ENCODE measurements around the gene ZNF879. TPM values are rescaled to one million over a fixed set of nuclear protein-coding genes. Genes with fewer than 3 reads are reported as not detected.

ZNF879 gene
- total RNA-seq, 2 experiments from 2014 or later, result 2.4 TPM

- peaks cover 34% of the 10 kb centered on the region for H3K27me3 Mint-ChIP-seq
- H3K36me3 Mint-ChIP-seq, result no peaks in the 10 kb centered on the region
- peaks cover 11% of the 10 kb centered on the region for H3K9me3 Mint-ChIP-seq
- POLR2A ChIA-PET, result no interaction called here
- H3K4me3 Mint-ChIP-seq, result no peak overlapping the region
- CTCF ChIA-PET, result no interaction called here
- DNase-seq, result no peak
- H3K27ac Mint-ChIP-seq, result no peak overlapping the region
- intact Hi-C loops (cut with micrococcal nuclease), result no loop called here
- peaks cover 3% of the 10 kb centered on the region for H3K4me1 Mint-ChIP-seq (ENCODE audit: low read depth)
These were observed 30.3 kb upstream of the ZNF879 start for GRCh38 chr5:178993236-178993765.

GRCh38 chr5:178993955-178994579 lies 29.5 kb upstream of the ZNF879 start:
- POLR2A ChIA-PET, result no interaction called here
- Mint-ChIP-seq H3K4me3 (no peak overlapping the region), H3K4me1 (ENCODE audit: low read depth) (peaks cover 3% of the 10 kb centered on the region), H3K9me3 (peaks cover 11% of the 10 kb centered on the region), H3K36me3 (no peaks in the 10 kb centered on the region), H3K27ac (no peak overlapping the region), H3K27me3 (peaks cover 34% of the 10 kb centered on the region)
- no peak for DNase-seq
- CTCF ChIA-PET, result no interaction called here
- intact Hi-C loops (cut with micrococcal nuclease), result no loop called here

GRCh38 chr5:178994580-178995340 lies 28.8 kb upstream of the ZNF879 start, which contains the start of gene GRM6:
TSS of gene GRM6 (minus strand) at chr5:178995320. CDS start at chr5:178994944, 376 bp downstream.
- ChIA-PET CTCF (no interaction called here), POLR2A (no interaction called here)
- H3K36me3 Mint-ChIP-seq, result no peaks in the 10 kb centered on the region
- no peak within 1 kb of the TSS for H3K27ac Mint-ChIP-seq
- H3K9me3 Mint-ChIP-seq, result peaks cover 5% of the 10 kb centered on the region
- no peak within 1 kb of the TSS for H3K4me3 Mint-ChIP-seq
- H3K4me1 Mint-ChIP-seq (ENCODE audit: low read depth), result peaks cover 3% of the 10 kb centered on the region
- peaks cover 34% of the 10 kb centered on the region for H3K27me3 Mint-ChIP-seq
- intact Hi-C loops (cut with micrococcal nuclease), result no loop called here
- DNase-seq, result no peak

- Mint-ChIP-seq H3K4me1 (ENCODE audit: low read depth) (peaks cover 3% of the 10 kb centered on the region), H3K4me3 (no peak overlapping the region), H3K27ac (no peak overlapping the region), H3K27me3 (peaks cover 35% of the 10 kb centered on the region), H3K9me3 (peaks cover under 1% of the 10 kb centered on the region), H3K36me3 (no peaks in the 10 kb centered on the region)
- DNase-seq, result no peak
- CTCF ChIA-PET, result no interaction called here
- POLR2A ChIA-PET, result no interaction called here
- intact Hi-C loops (cut with micrococcal nuclease), result no loop called here
These were observed 28.3 kb upstream of the ZNF879 start for GRCh38 chr5:178995341-178995690.

- peaks cover 37% of the 10 kb centered on the region for H3K27me3 Mint-ChIP-seq
- ChIA-PET POLR2A (no interaction called here), CTCF (no interaction called here)
- H3K4me1 Mint-ChIP-seq (ENCODE audit: low read depth), result peaks cover 3% of the 10 kb centered on the region
- no peaks in the 10 kb centered on the region for H3K36me3 Mint-ChIP-seq
- intact Hi-C loops (cut with micrococcal nuclease), result no loop called here
- H3K4me3 Mint-ChIP-seq, result no peak overlapping the region
- H3K9me3 Mint-ChIP-seq, result no peaks in the 10 kb centered on the region
- no peak for DNase-seq
- no peak overlapping the region for H3K27ac Mint-ChIP-seq
These were observed 27.4 kb upstream of the ZNF879 start for GRCh38 chr5:178996156-178996555.

- Mint-ChIP-seq H3K9me3 (no peaks in the 10 kb centered on the region), H3K27me3 (peaks cover 37% of the 10 kb centered on the region), H3K27ac (no peak overlapping the region), H3K36me3 (no peaks in the 10 kb centered on the region), H3K4me3 (no peak overlapping the region), H3K4me1 (ENCODE audit: low read depth) (peaks cover 3% of the 10 kb centered on the region)
- CTCF ChIA-PET, result no interaction called here
- DNase-seq, result no peak
- POLR2A ChIA-PET, result no interaction called here
- intact Hi-C loops (cut with micrococcal nuclease), result no loop called here
These were observed 26.4 kb upstream of the ZNF879 start for GRCh38 chr5:178997191-178997590.

- POLR2A ChIA-PET, result no interaction called here
These were observed 25.2 kb upstream of the ZNF879 start for GRCh38 chr5:178998441-178998840.

GRCh38 chr5:179006564-179006963 lies 17.0 kb upstream of the ZNF879 start:
- no peaks in the 10 kb centered on the region for H3K36me3 Mint-ChIP-seq
- CTCF ChIA-PET, result no interaction called here
- DNase-seq, result no peak
- intact Hi-C loops (cut with micrococcal nuclease), result no loop called here
- POLR2A ChIA-PET, result no interaction called here
- H3K9me3 Mint-ChIP-seq, result peaks cover 32% of the 10 kb centered on the region
- no peaks in the 10 kb centered on the region for H3K4me1 Mint-ChIP-seq (ENCODE audit: low read depth)
- H3K4me3 Mint-ChIP-seq, result no peak overlapping the region
- H3K27ac Mint-ChIP-seq, result no peak overlapping the region
- H3K27me3 Mint-ChIP-seq, result peaks cover 20% of the 10 kb centered on the region

More at GRCh38 chr5:178998441-178998840, 25.2 kb upstream of the ZNF879 start:
- no peak for DNase-seq
- intact Hi-C loops (cut with micrococcal nuclease), result no loop called here
- Mint-ChIP-seq H3K36me3 (no peaks in the 10 kb centered on the region), H3K9me3 (no peaks in the 10 kb centered on the region), H3K4me1 (ENCODE audit: low read depth) (peaks cover 3% of the 10 kb centered on the region), H3K27me3 (peaks cover 34% of the 10 kb centered on the region), H3K27ac (no peak overlapping the region), H3K4me3 (no peak overlapping the region)
- CTCF ChIA-PET, result no interaction called here

- no peak overlapping the region for H3K4me3 Mint-ChIP-seq
- H3K4me1 Mint-ChIP-seq (ENCODE audit: low read depth), result no peaks in the 10 kb centered on the region
- ChIA-PET POLR2A (no interaction called here), CTCF (interaction anchor here (0.7 to 1.0 kb wide), 2 partner anchors 28 to 486 kb away, joined by 3 read pairs; no protein-coding TSS in a partner anchor)
- DNase-seq, result no peak
- intact Hi-C loops (cut with micrococcal nuclease), result no loop called here
- H3K36me3 Mint-ChIP-seq, result no peaks in the 10 kb centered on the region
- peaks cover 13% of the 10 kb centered on the region for H3K27me3 Mint-ChIP-seq
- H3K9me3 Mint-ChIP-seq, result peaks cover 44% of the 10 kb centered on the region
- H3K27ac Mint-ChIP-seq, result no peak overlapping the region
These were observed 14.9 kb upstream of the ZNF879 start for GRCh38 chr5:179008667-179009066.

GRCh38 chr5:179033004-179033580 lies 9.5 kb downstream of the ZNF879 start:
- no peak for DNase-seq
- CTCF ChIA-PET, result no interaction called here
- no peak overlapping the region for H3K27ac Mint-ChIP-seq
- H3K36me3 Mint-ChIP-seq, result peaks cover 84% of the 10 kb centered on the region
- intact Hi-C loops (cut with micrococcal nuclease), result no loop called here
- no peak overlapping the region for H3K4me3 Mint-ChIP-seq
- H3K9me3 Mint-ChIP-seq, result peaks cover 95% of the 10 kb centered on the region
- no peaks in the 10 kb centered on the region for H3K27me3 Mint-ChIP-seq
- H3K4me1 Mint-ChIP-seq (ENCODE audit: low read depth), result no peaks in the 10 kb centered on the region
- POLR2A ChIA-PET, result no interaction called here

GRCh38 chr5:179044765-179045164 lies 21.2 kb downstream of the ZNF879 start:
- ChIA-PET POLR2A (no interaction called here), CTCF (no interaction called here)
- H3K27ac Mint-ChIP-seq, result no peak overlapping the region
- DNase-seq, result no peak
- no peak overlapping the region for H3K4me3 Mint-ChIP-seq
- H3K36me3 Mint-ChIP-seq, result peaks cover 11% of the 10 kb centered on the region
- peaks cover 2% of the 10 kb centered on the region for H3K27me3 Mint-ChIP-seq
- peaks cover 45% of the 10 kb centered on the region for H3K9me3 Mint-ChIP-seq
- intact Hi-C loops (cut with micrococcal nuclease), result no loop called here
- no peaks in the 10 kb centered on the region for H3K4me1 Mint-ChIP-seq (ENCODE audit: low read depth)

- Mint-ChIP-seq H3K9me3 (peaks cover 18% of the 10 kb centered on the region), H3K27ac (no peak overlapping the region), H3K4me3 (no peak overlapping the region), H3K27me3 (peaks cover 8% of the 10 kb centered on the region), H3K36me3 (peaks cover 7% of the 10 kb centered on the region), H3K4me1 (ENCODE audit: low read depth) (no peaks in the 10 kb centered on the region)
- no peak for DNase-seq
- POLR2A ChIA-PET, result no interaction called here
- CTCF ChIA-PET, result no interaction called here
- intact Hi-C loops (cut with micrococcal nuclease), result no loop called here
These were observed 28.2 kb downstream of the ZNF879 start for GRCh38 chr5:179051784-179052183.
